Psoas muscle (tissue), 8 donors: Measurements from ENCODE around the gene RGS9BP. TPM values are rescaled to one million over a fixed set of nuclear protein-coding genes. Genes with fewer than 3 reads are reported as not detected.
A peak's percentile ranks its signal among the peaks of the same experiment; 100 is the strongest.
"Not testable (repeated sequence)": the region's sequence is repeated elsewhere in the genome, so short reads cannot be mapped to it uniquely, and the experiment has no call there.

Experiments used
- ATAC-seq, 4 donors: fragments of 200-7000 bp; cut with Tn5 transposase; one replicate each; pipeline ENCODE4 v1.9.1; 2020; ENCODE audit warnings: moderate library complexity in 3 of 4, mild to moderate bottlenecking in 2 of 4
- DNase-seq, 2 donors: peaks; one replicate each; pipeline ENCODE4 v3.0.0-alpha.2; 2020
- H3K27ac ChIP-seq: fragments of 200-600 bp; one replicate; pipeline ENCODE4 v1.8.0; 2022
- H3K27me3 ChIP-seq, 3 donors: fragments of 200-600 bp in 1 of 3; one replicate each; pipeline versions ENCODE4 v1.6.1 to v1.8.0; 2013 to 2022; ENCODE audit warnings: low read length in 2 of 3, mild to moderate bottlenecking in 2 of 3, moderate library complexity in 1 of 3; ENCODE audit not compliant: insufficient read depth in 3 of 3
- H3K36me3 ChIP-seq, 2 donors: fragments of 200-600 bp in 1 of 2; one replicate each; pipeline versions ENCODE4 v1.6.1 to v1.8.0; 2013 to 2022; ENCODE audit warnings: low read depth in 1 of 2, mild to moderate bottlenecking in 1 of 2, moderate library complexity in 1 of 2; ENCODE audit not compliant: insufficient read depth in 1 of 2
- H3K4me1 ChIP-seq: fragments of 200-600 bp; one replicate; pipeline ENCODE4 v1.8.0; 2022
- H3K4me3 ChIP-seq: fragments of 200-600 bp; one replicate; pipeline ENCODE4 v1.8.0; 2022; ENCODE audit warnings: mild to moderate bottlenecking
- H3K9me3 ChIP-seq: fragments of 200-600 bp; one replicate; pipeline ENCODE4 v1.8.0; 2022
- WGBS, 3 donors: extraction: QIAGEN DNeasy Blood & Tissue Kit; methylation state at CpG; one replicate each; pipeline versions ENCODE4 v1.1.6 to v1.1.7; 2013; 5-methylcytosine and 5-hydroxymethylcytosine counted together
- intact Hi-C, 2 donors: fragments of 100-400 bp; cut with DNase I; formaldehyde crosslinking; loops; one replicate each; pipeline versions ENCODE4 v1.11.0 to v1.14.2; 2022
- polyA plus RNA-seq, 3 donors: library from polyadenylated mRNA; stranded (reverse); fragments of 200-250 nt; gene quantifications; one replicate each; pipeline ENCODE4 v1.2.3, GENCODE V29; 2013
- total RNA-seq, 4 donors: library from RNA; stranded (reverse); fragmentation: NEBNext Ultra II Directional in 2 of 4; extraction: Animal tissue kit (Norgen Biotek cat#: 25700) in 2 of 4; gene quantifications; one replicate each; pipeline versions ENCODE4 v1.2.1 to v1.2.4, GENCODE V29; 2021 to 2023
- TF ChIP-seq, protein P1 (sequence below): fragments of 200-600 bp; IDR thresholded peaks from one replicate; pipeline ENCODE4 v1.8.0; 2022; ENCODE audit warnings: antibody characterized with exemption
- donor health status: healthy with polysubstance abuse.
- donor health status: DM: no; HTN: no; CAD: no; lungs with moderate emphysema.
- donor health status: Bipolar disorder and iron deficiency.
- donor health status: healthy.
- donor health status: DM: yes; HTN: yes; CAD: no.
- donor health status: DM: no; HTN: no; CAD: no.
- donor health status: DM: no; HTN: no; CAD: no.
- donor health status: DM: yes; HTN: yes; CAD: no.

Gene RGS9BP
- total and polyA plus RNA-seq, 7 donors, result 0.10 to 8.2 (median 3.8) TPM

DNA sequence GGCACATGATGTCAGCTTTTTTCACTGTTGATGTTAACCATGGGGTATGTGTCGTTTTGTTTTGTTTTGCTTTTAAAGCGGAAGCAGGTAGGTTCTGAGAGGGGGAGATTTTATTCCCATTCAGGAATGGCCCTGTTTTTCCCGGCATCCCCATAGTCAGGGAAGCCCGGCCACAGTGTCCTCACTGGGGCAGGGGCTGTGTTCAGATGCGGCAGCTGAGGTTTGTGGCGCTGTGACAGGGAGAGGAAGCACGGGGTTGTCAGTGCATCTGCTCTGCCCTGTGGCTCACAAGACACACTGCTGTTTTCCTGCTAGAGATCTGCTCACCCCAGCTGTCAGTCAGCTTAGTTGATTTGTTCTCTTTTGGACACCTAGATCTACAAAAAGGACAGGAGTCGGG lies 28.3 kb upstream of the RGS9BP start:
- no peak for DNase-seq
- Histone ChIP-seq H3K36me3 (peaks cover 0 to 69% of the 10 kb centered on the region in 2 donors), H3K4me3 (no peak overlapping the region), H3K27me3 (no peaks in the 10 kb centered on the region), H3K4me1 (peaks cover 7% of the 10 kb centered on the region), H3K9me3 (no peaks in the 10 kb centered on the region), H3K27ac (no peak overlapping the region)
- intact Hi-C loops, result loop anchor here in 1 of 2 donors (5.0 kb wide), 1 partner anchor 50 kb away; no protein-coding TSS in a partner anchor
- 75 to 92% (median 84%) methylated on average over 8 of the region's 8 CpGs for WGBS, 3 donors
- TF ChIP-seq, protein P1, sequence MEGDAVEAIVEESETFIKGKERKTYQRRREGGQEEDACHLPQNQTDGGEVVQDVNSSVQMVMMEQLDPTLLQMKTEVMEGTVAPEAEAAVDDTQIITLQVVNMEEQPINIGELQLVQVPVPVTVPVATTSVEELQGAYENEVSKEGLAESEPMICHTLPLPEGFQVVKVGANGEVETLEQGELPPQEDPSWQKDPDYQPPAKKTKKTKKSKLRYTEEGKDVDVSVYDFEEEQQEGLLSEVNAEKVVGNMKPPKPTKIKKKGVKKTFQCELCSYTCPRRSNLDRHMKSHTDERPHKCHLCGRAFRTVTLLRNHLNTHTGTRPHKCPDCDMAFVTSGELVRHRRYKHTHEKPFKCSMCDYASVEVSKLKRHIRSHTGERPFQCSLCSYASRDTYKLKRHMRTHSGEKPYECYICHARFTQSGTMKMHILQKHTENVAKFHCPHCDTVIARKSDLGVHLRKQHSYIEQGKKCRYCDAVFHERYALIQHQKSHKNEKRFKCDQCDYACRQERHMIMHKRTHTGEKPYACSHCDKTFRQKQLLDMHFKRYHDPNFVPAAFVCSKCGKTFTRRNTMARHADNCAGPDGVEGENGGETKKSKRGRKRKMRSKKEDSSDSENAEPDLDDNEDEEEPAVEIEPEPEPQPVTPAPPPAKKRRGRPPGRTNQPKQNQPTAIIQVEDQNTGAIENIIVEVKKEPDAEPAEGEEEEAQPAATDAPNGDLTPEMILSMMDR, result no peak
- no peak for ATAC-seq

DNA sequence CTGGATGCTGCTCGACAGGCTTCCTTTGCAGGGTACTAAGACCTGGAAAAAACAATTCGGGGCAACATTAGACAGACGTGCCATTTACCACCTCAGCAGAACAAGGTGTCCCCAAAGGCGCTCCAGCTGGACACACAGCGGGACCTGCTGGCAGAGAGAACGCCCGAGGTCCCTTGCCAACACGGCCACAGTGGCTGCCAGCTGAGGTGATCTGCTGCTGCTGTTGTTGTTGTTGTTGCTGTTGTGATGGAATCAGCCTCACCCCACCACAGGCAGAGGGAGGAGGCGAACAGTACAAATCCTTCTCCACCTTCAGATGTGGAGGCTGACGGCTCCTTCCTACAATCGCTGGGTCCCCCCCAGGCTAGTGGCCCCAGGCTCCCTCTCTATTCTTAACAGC lies 25.9 kb upstream of the RGS9BP start:
- peaks cover 0 to 50% of the 10 kb centered on the region in 2 donors for H3K36me3 ChIP-seq
- intact Hi-C loops, result loop anchor here in 1 of 2 donors (5.0 kb wide), 1 partner anchor 52 kb away; no protein-coding TSS in a partner anchor
- no peaks in the 10 kb centered on the region for H3K9me3 ChIP-seq
- ATAC-seq (peak; percentile 51 to 93 (median 86)), DNase-seq (peak; percentile 53 to 91)
- TF ChIP-seq, protein P1, result no peak
- no peaks in the 10 kb centered on the region for H3K27me3 ChIP-seq
- H3K4me1 ChIP-seq, result peaks cover 17% of the 10 kb centered on the region
- no peak overlapping the region for H3K4me3 ChIP-seq
- H3K27ac ChIP-seq, result peak overlapping the region; percentile 30
- 34 to 61% (median 52%) methylated on average over 11 of the region's 11 CpGs for WGBS, 3 donors

DNA sequence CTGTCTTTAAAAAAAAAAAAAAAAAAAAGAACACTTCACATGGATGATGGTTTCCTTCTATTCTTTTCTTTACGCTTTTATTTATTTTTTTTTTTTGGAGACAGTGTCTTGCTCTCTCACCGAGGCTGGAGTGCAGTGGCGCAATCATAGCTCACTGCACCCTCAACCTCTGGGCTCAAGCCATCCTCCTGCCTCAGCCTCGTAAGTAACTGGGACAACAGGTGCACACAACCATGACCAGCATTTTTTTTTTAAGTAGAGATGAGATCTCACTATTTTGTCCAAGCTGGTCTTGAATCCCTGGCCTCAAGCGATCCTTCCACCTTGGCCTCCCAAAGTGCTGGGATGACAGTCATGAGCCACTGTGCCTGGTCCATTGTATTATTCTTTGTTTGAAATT lies 25.0 kb upstream of the RGS9BP start:
- H3K27ac ChIP-seq, result no peak overlapping the region
- peaks cover 0 to 47% of the 10 kb centered on the region in 2 donors for H3K36me3 ChIP-seq
- WGBS, 3 donors, result 48 to 73% (median 69%) methylated on average over 5 of the region's 5 CpGs
- TF ChIP-seq, protein P1, result no peak
- DNase-seq, result no peak
- peak in 3 of 4 donors; percentile 38 to 50 (median 45) for ATAC-seq
- H3K4me3 ChIP-seq, result no peak overlapping the region
- no peaks in the 10 kb centered on the region for H3K9me3 ChIP-seq
- intact Hi-C loops, result no loop called here
- H3K27me3 ChIP-seq, result no peaks in the 10 kb centered on the region
- H3K4me1 ChIP-seq, result peaks cover 17% of the 10 kb centered on the region

DNA sequence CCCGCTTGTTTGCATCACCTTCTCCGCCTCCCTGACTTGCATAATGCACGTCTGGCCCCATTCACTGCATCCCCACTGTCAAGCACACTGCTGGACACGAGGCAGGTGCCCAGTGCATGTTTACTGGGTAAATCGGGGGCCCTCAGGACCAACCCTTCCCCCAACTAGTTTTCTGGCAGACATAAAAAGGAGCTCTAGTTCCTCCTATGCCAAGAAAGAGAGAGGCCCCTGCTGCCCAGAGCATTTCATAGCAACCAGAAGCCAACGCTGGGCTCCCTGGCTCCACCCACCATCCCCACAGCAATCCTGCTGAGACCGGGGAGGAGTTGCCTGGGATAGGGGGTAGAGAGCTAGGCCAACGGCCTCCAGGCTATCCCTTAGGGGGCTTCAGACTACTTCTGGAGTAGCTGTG lies 23.9 kb upstream of the RGS9BP start:
- no peak overlapping the region for H3K27ac ChIP-seq
- no peak for DNase-seq

DNA sequence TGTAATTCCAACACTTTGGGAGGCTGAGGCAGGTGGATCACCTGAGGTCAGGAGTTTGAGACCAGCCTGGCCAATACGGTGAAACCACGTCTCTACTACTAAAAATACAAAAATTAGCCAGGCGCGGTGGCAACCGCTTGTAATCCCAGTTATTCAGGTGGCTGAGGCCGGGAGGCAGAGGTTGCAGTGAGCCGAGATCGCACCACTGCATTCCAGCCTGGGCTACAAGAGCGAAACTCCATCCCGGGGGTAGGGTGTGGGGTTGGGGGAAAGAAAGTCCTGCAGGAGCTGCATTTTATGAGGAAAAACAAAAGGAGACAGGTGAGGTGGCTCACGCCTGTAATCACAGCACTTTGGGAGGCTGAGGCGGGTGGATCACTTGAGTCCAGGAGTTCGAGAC lies 23.3 kb upstream of the RGS9BP start:
- H3K27ac ChIP-seq, H3K27me3 ChIP-seq, ATAC-seq, intact Hi-C loops, H3K4me3 ChIP-seq, DNase-seq, H3K9me3 ChIP-seq: not testable (repeated sequence)
- WGBS, 3 donors, result 86 to 96% (median 92%) methylated on average over 13 of the region's 13 CpGs
- peaks cover 17% of the 10 kb centered on the region for H3K4me1 ChIP-seq
- peaks cover 0 to 46% of the 10 kb centered on the region in 2 donors for H3K36me3 ChIP-seq

More for the DNA sequence above, 23.9 kb upstream of the RGS9BP start:
- 38 to 71% (median 44%) methylated on average over 8 of the region's 8 CpGs for WGBS, 3 donors
- Histone ChIP-seq H3K36me3 (peaks cover 0 to 47% of the 10 kb centered on the region in 2 donors), H3K27me3 (no peaks in the 10 kb centered on the region), H3K4me1 (peaks cover 17% of the 10 kb centered on the region), H3K4me3 (no peak overlapping the region), H3K9me3 (no peaks in the 10 kb centered on the region)
- intact Hi-C loops, result no loop called here
- peak; percentile 11 to 53 (median 31) for ATAC-seq
- TF ChIP-seq, protein P1, result no peak
